Astrocyte of the cerebellum (primary cell): ENCODE measurements around the gene CSRP2.
A peak's percentile ranks its signal among the peaks of the same experiment; 100 is the strongest.

ENCODE experiments used
- DNase-seq: peaks from one replicate; pipeline ENCODE4 v3.0.0-alpha.2; 2011; ENCODE audit warnings: low read depth
- H3K4me3 ChIP-seq: 2 replicates; pipeline ENCODE4 v1.5.1; 2011; ENCODE audit warnings: mild to moderate bottlenecking, low read depth, low read length, moderate library complexity
- in situ Hi-C: cut with HindIII; loops from 2 replicates; pipeline ENCODE4 v1.10.0; 2017; ENCODE audit warnings: low sequenced_read_pairs
- TF ChIP-seq, protein P1 (sequence below): IDR thresholded peaks from 2 replicates; pipeline ENCODE4 v1.5.1; 2012; ENCODE audit warnings: low read length, low read depth, moderate library complexity, mild to moderate bottlenecking; ENCODE audit errors: missing control alignments

CSRP2 gene

GRCh38 chr12:76878899-76879709 is at the start of gene CSRP2:
TSS of gene CSRP2 (minus strand) at chr12:76879019. CDS start at chr12:76866260, 12,759 bp downstream.
- in situ Hi-C loops = no loop called here

DNA sequence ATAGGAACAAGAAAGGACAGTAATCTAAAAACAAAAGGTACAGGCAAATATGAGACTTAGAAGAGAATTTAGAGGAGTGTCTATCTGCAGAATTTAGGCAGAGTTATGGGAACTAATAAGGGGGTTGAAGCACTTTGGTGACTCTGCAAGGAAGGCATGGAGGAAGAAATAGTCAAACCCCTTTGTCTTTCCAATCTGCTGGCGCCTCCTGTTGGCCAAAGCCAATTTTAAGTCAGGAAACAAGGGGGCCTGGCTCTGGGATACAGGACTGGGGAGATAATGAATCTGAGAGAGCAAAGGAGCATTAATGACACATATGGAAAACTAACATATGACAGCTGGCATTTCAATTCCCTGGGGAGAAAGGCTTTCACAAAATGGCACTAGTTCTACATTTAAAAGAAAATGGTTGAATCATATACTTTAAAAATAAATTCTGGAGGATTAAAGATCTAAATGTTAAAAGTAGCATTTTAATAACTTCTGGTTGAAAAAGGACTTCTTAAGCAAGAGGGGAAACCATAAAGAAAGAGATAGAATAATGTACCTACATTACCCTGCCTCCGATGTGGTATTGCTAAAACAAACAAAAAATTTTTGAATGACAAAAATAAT is 48.5 kb upstream of the CSRP2 start:
- DNase-seq = no peak
- H3K4me3 ChIP-seq = no peak overlapping the region
- TF ChIP-seq, protein P1, sequence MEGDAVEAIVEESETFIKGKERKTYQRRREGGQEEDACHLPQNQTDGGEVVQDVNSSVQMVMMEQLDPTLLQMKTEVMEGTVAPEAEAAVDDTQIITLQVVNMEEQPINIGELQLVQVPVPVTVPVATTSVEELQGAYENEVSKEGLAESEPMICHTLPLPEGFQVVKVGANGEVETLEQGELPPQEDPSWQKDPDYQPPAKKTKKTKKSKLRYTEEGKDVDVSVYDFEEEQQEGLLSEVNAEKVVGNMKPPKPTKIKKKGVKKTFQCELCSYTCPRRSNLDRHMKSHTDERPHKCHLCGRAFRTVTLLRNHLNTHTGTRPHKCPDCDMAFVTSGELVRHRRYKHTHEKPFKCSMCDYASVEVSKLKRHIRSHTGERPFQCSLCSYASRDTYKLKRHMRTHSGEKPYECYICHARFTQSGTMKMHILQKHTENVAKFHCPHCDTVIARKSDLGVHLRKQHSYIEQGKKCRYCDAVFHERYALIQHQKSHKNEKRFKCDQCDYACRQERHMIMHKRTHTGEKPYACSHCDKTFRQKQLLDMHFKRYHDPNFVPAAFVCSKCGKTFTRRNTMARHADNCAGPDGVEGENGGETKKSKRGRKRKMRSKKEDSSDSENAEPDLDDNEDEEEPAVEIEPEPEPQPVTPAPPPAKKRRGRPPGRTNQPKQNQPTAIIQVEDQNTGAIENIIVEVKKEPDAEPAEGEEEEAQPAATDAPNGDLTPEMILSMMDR = peak; percentile 52
- in situ Hi-C loops = no loop called here

More at GRCh38 chr12:76878899-76879709, at the start of gene CSRP2:
- TF ChIP-seq, protein P1 = peak; percentile 44
- DNase-seq = peak; percentile 66
- H3K4me3 ChIP-seq = peak within 1 kb of the TSS; percentile 91

DNA sequence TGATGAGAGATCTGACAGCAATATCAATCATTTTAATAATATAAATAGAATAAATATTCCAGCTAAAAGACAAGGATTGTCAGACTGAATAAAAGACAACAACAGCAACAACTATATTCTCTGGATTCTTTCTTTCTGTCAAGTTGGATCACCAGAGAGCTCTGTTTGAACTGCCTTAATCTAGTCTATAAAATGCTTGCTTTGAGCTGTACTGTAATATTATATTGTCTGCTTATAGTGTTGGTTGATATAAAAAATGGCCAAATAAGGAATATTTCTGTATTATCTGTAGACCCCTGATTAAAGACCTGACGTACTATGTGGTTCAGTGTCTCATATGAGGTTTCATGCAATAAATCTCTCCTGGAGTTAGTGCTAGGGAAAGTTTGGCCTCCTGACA is 46.3 kb upstream of the CSRP2 start:
- H3K4me3 ChIP-seq = no peak overlapping the region
- in situ Hi-C loops = no loop called here
- TF ChIP-seq, protein P1 = no peak
- DNase-seq = no peak

- no peak overlapping the region for H3K4me3 ChIP-seq
- no peak for DNase-seq
- in situ Hi-C loops = no loop called here
- TF ChIP-seq, protein P1 = no peak
Observed at GRCh38 chr12:76922866-76923265, 44.0 kb upstream of the CSRP2 start.

DNA sequence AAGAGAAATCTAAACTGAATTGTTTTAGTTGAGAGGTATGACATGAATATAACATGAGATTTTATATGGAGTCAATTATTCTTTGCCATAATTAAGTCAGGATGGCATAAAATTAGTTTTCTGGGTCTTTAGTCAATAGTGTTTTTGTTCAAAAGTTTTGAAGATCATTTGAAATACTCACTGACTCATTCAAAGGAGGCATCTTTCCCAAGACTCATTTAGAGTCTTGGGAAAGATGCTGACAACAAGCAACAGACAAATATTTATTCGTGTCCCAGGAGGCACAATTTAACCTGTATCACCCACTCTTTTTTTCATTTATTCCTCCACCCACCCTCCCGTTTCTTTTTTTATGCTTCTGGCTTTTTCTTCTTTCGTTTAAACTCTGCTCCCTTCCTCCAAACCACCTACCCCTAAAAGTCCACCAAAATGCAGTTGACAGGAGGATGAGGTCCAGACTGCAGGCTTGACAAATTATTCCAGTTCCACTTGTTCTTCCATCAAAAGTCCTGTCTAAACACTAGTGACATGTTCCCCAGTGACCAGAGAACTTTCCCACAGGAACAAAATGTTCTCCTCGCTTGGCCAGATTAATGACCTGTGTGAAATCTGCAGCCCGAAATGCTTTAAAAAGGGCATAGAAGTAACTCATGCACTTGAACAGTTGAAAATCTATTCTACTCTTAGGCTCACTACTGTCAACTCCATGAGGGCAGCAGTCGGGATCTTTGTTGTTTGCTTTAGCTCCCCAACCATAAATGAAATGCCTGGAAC is 43.3 kb upstream of the CSRP2 start:
- in situ Hi-C loops = no loop called here
- H3K4me3 ChIP-seq = no peak overlapping the region
- DNase-seq = no peak
- TF ChIP-seq, protein P1 = no peak

- no peak overlapping the region for H3K4me3 ChIP-seq
- no peak for DNase-seq
- TF ChIP-seq, protein P1 = no peak
- in situ Hi-C loops = no loop called here
Observed at GRCh38 chr12:76921100-76921471, 42.3 kb upstream of the CSRP2 start.
